Keratinocyte (primary cell): ENCODE data around the gene SKAP1. TPM values are rescaled to one million over a fixed set of nuclear protein-coding genes. Genes with fewer than 3 reads are reported as not detected.
"Not testable (repeated sequence)": the region's sequence is repeated elsewhere in the genome, so short reads cannot be mapped to it uniquely, and the experiment has no call there.

Source experiments
- DNase-seq: peaks from one replicate; pipeline ENCODE4 v3.0.0-alpha.2; 2011; ENCODE audit warnings: low read depth, missing footprints, low spot score
- FAIRE-seq: peaks from 2 replicates; lab custom pipeline; 2011; peaks lifted over from hg19 to GRCh38; lab: Jason Lieb, UNC
- H2AFZ ChIP-seq: 2 replicates; pipeline ENCODE4 v1.6.0; 2012; ENCODE audit warnings: low read length, control low read depth, inconsistent platforms; ENCODE audit not compliant: control insufficient read depth
- H3K27ac ChIP-seq: 2 replicates; pipeline ENCODE4 v1.5.1; 2011; ENCODE audit warnings: low read length; ENCODE audit not compliant: control insufficient read depth, insufficient read depth
- H3K27me3 ChIP-seq: 3 replicates; pipeline ENCODE4 v1.6.0; 2011; ENCODE audit warnings: low read length; ENCODE audit not compliant: control insufficient read depth, insufficient read depth; ENCODE audit errors: extremely low read depth
- H3K36me3 ChIP-seq, 2 experiments: 2 replicates in 1 of 2; 3 replicates in 1 of 2; pipeline ENCODE4 v1.5.1; 2011; ENCODE audit warnings: low read length in 2 of 2, mild to moderate bottlenecking in 1 of 2; ENCODE audit not compliant: control insufficient read depth in 2 of 2, insufficient read depth in 2 of 2; ENCODE audit errors: extremely low read depth in 1 of 2
- H3K4me1 ChIP-seq: 3 replicates; pipeline ENCODE4 v1.5.1; 2011; ENCODE audit warnings: low read length; ENCODE audit not compliant: control insufficient read depth, insufficient read depth; ENCODE audit errors: extremely low read depth
- H3K4me2 ChIP-seq: 3 replicates; pipeline ENCODE4 v1.6.0; 2011; ENCODE audit warnings: low read depth, low read length; ENCODE audit not compliant: control insufficient read depth, insufficient read depth; ENCODE audit errors: extremely low read depth
- H3K4me3 ChIP-seq, 3 experiments: fragments of 200-600 bp in 1 of 3; sonication (generic) in 1 of 3; 2 replicates in 2 of 3; 3 replicates in 1 of 3; pipeline ENCODE4 v1.5.1; 2011 to 2016; ENCODE audit warnings: low read length in 3 of 3, mild to moderate bottlenecking in 3 of 3, control low read depth in 2 of 3, inconsistent platforms in 1 of 3, low read depth in 1 of 3, mixed read lengths in 1 of 3, mixed run types in 1 of 3, moderate library complexity in 1 of 3; ENCODE audit not compliant: control insufficient read depth in 2 of 3, insufficient read depth in 2 of 3; ENCODE audit errors: extremely low read depth in 1 of 3
- H3K79me2 ChIP-seq: 2 replicates; pipeline ENCODE4 v1.6.0; 2012; ENCODE audit warnings: low read length; ENCODE audit not compliant: control insufficient read depth, insufficient read depth
- H3K9ac ChIP-seq: 3 replicates; pipeline ENCODE4 v1.6.0; 2011; ENCODE audit warnings: low read length; ENCODE audit not compliant: control insufficient read depth, insufficient read depth; ENCODE audit errors: extremely low read depth
- H3K9me1 ChIP-seq: 3 replicates; pipeline ENCODE4 v1.6.0; 2011; ENCODE audit warnings: low read length; ENCODE audit not compliant: control insufficient read depth, insufficient read depth; ENCODE audit errors: extremely low read depth
- H3K9me3 ChIP-seq: 2 replicates; pipeline ENCODE4 v1.5.1; 2012; ENCODE audit warnings: low read depth, low read length; ENCODE audit not compliant: control insufficient read depth
- H4K20me1 ChIP-seq: 3 replicates; pipeline ENCODE4 v1.6.0; 2011; ENCODE audit warnings: low read length; ENCODE audit not compliant: control insufficient read depth, insufficient read depth; ENCODE audit errors: extremely low read depth
- EZH2 ChIP-seq: IDR thresholded peaks from one replicate; pipeline ENCODE4 v1.6.1; 2012; ENCODE audit warnings: inconsistent platforms, mild to moderate bottlenecking, low read length, moderate library complexity
- dilution Hi-C: fragments of 300-500 bp; cut with MboI; formaldehyde crosslinking; loops from one replicate; pipeline ENCODE4 v1.7.0; 2020; ENCODE audit warnings: low sequenced_read_pairs; ENCODE audit not compliant: extremely low pct_ligation_motif_present
- polyA plus RNA-seq, 5 experiments: library from polyadenylated mRNA; depleted of rRNA in 3 of 5; stranded (reverse) in 3 of 5; stranded (forward) in 1 of 5; unstranded in 1 of 5; fragments of >200 nt; gene quantifications; 1 replicate in 1 of 5; 2 replicates in 3 of 5; 3 replicates in 1 of 5; pipeline versions ENCODE4 v1.2.1 to v1.2.3, GENCODE V29; 2011 to 2012; ENCODE audit warnings: missing spikeins in 2 of 5, low read depth in 1 of 5, low replicate concordance in 1 of 5
- TF ChIP-seq, protein P1 (sequence below), 3 experiments: IDR thresholded peaks in 1 of 3; conservative IDR thresholded peaks in 1 of 3; optimal IDR thresholded peaks in 1 of 3; 2 replicates in 2 of 3; 3 replicates in 1 of 3; pipeline versions ENCODE3 to v1.5.1; 2011; ENCODE audit warnings: low read length in 3 of 3, mild to moderate bottlenecking in 3 of 3, moderate library complexity in 2 of 3, control low read depth in 1 of 3, inconsistent platforms in 1 of 3; ENCODE audit not compliant: insufficient read depth in 2 of 3; ENCODE audit errors: extremely low read depth in 1 of 3

SKAP1 gene
- polyA plus RNA-seq, 1 donor (not counting 4 experiments of a cell fraction or from before 2014, with no cell fraction given) = not detected

DNA sequence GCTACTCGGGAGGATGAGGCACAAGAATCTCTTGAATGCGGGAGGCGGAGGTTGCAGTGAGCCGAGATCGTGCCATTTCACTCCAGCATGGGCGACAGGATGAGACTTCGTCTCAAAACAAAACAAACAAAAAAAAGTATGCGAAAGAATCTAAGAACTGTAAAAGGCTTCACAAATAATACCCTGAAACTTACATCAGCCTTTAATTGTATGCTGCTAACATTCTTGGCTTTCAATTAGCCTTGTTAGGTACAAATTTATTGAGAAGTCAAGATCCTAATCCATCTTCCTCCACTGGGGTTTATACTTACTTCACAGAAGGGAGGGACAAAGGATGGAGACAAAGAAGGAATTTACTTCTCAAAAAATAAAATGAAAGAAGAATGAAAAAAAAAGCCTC lies 239.1 kb downstream of the SKAP1 start:
- Histone ChIP-seq H4K20me1 (no peaks in the 10 kb centered on the region), H3K27ac (no peak overlapping the region), H3K4me1 (no peaks in the 10 kb centered on the region), H3K4me3 (no peak overlapping the region), H3K9me3 (no peaks in the 10 kb centered on the region), H3K9me1 (no peaks in the 10 kb centered on the region), H3K79me2 (no peaks in the 10 kb centered on the region), H3K4me2 (no peak overlapping the region), H3K36me3 (no peaks in the 10 kb centered on the region), H3K9ac (no peak overlapping the region), H2AFZ (no peak overlapping the region), H3K27me3 (peaks cover 37% of the 10 kb centered on the region)
- no peak for DNase-seq
- FAIRE-seq = no peak
- dilution Hi-C loops = no loop called here
- no peak for TF ChIP-seq EZH2
- TF ChIP-seq, protein P1, sequence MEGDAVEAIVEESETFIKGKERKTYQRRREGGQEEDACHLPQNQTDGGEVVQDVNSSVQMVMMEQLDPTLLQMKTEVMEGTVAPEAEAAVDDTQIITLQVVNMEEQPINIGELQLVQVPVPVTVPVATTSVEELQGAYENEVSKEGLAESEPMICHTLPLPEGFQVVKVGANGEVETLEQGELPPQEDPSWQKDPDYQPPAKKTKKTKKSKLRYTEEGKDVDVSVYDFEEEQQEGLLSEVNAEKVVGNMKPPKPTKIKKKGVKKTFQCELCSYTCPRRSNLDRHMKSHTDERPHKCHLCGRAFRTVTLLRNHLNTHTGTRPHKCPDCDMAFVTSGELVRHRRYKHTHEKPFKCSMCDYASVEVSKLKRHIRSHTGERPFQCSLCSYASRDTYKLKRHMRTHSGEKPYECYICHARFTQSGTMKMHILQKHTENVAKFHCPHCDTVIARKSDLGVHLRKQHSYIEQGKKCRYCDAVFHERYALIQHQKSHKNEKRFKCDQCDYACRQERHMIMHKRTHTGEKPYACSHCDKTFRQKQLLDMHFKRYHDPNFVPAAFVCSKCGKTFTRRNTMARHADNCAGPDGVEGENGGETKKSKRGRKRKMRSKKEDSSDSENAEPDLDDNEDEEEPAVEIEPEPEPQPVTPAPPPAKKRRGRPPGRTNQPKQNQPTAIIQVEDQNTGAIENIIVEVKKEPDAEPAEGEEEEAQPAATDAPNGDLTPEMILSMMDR (optimal IDR thresholded peaks at IDR 0.05 in 1 of 3, IDR thresholded peaks at IDR 0.05 in 1 of 3, conservative IDR thresholded peaks at IDR 0.05 in 1 of 3; ENCODE audit: extremely low read depth in 1 of 3, insufficient read depth in 2 of 3, low read length in 3 of 3) = no peak

DNA sequence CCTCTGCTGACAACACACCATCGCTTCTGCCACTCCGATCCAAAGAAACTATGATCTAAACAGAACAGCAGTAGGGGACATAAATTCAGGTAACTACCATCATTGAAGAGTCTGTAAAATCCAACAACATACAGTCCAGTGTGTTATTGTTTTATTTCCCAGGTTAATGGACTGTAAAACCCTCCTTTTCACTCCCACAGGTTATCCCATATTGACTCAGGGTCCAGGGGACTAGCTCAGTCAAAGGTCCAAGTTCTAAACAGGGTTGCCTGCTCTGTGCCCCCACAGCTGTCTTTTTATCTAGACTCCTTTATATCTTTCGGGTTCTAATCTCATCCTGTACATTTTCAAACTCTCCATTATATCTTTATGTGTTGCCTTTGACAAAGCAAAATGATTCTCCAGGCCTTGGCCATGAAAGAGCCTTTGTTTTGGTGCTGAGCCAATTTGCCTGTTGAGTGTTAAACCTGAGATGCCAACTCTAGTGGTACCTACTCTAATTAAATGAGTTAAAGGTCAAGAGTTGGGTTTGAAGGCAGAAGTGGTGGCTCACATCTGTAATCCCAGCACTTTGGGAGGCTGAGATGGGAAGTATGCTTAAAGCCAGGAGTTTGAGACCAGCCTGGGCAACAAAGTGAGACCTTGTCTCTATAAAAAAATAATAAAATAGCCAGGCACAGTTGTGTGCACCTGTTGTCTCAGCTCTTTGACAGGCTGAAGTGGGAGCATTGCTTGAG lies 242.0 kb downstream of the SKAP1 start:
- H3K9me3 ChIP-seq = no peaks in the 10 kb centered on the region
- H3K4me3 ChIP-seq = no peak overlapping the region
- no peak overlapping the region for H3K9ac ChIP-seq
- no peak overlapping the region for H2AFZ ChIP-seq
- H3K4me2 ChIP-seq = no peak overlapping the region
- no peaks in the 10 kb centered on the region for H4K20me1 ChIP-seq
- FAIRE-seq (no peak), DNase-seq (no peak)
- no peaks in the 10 kb centered on the region for H3K4me1 ChIP-seq
- H3K27me3 ChIP-seq = peaks cover 30% of the 10 kb centered on the region
- H3K27ac ChIP-seq = no peak overlapping the region
- TF ChIP-seq, protein P1 (optimal IDR thresholded peaks at IDR 0.05 in 1 of 3, IDR thresholded peaks at IDR 0.05 in 1 of 3, conservative IDR thresholded peaks at IDR 0.05 in 1 of 3; ENCODE audit: extremely low read depth in 1 of 3, insufficient read depth in 2 of 3, low read length in 3 of 3) = no peak
- no peak for TF ChIP-seq EZH2
- dilution Hi-C loops = no loop called here
- H3K79me2 ChIP-seq = no peaks in the 10 kb centered on the region
- H3K36me3 ChIP-seq = no peaks in the 10 kb centered on the region
- no peaks in the 10 kb centered on the region for H3K9me1 ChIP-seq

DNA sequence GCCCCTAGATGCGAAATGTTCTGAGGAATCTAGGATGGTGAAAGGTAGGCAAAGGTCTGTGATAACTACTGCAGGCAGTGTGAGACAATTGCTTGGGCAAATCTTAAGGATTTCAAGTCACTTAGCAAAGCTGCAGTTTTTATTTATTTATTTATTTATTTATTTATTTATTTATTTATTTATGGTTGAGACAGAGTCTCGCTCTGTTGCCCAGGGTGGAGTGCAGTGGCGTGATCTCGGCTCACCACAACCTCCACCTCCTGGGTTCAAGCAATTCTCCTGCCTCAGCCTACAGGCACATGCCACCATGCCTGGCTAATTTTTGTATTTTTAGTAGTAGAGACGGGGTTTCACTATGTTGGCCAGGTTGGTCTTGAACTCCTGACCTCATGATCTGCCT lies 243.7 kb downstream of the SKAP1 start:
- H3K4me1 ChIP-seq, H2AFZ ChIP-seq, DNase-seq, H4K20me1 ChIP-seq, H3K4me3 ChIP-seq, H3K4me2 ChIP-seq, H3K79me2 ChIP-seq, H3K9me1 ChIP-seq, H3K27ac ChIP-seq, H3K9ac ChIP-seq, dilution Hi-C loops, H3K36me3 ChIP-seq, H3K9me3 ChIP-seq, FAIRE-seq: not testable (repeated sequence)
- peaks cover 30% of the 10 kb centered on the region for H3K27me3 ChIP-seq
